Ovary (tissue), 3 donors: Measurements from ENCODE around the gene DROSHA.

ENCODE experiments used
- CTCF ChIP-seq, 3 donors: fragments of 450-650 bp in 2 of 3; fragments of 200-600 bp in 1 of 3; IDR thresholded peaks; one replicate each; pipeline versions ENCODE4 v1.5.1 to v1.8.0; 2016 to 2022; ENCODE audit warnings: antibody characterized with exemption in 3 of 3, mild to moderate bottlenecking in 1 of 3
- EP300 ChIP-seq: sonication (generic); formaldehyde crosslinking; IDR thresholded peaks from one replicate; pipeline ENCODE4 v1.6.1; 2017; ENCODE audit warnings: antibody characterized with exemption
- POLR2A ChIP-seq: fragments of 450-650 bp; IDR thresholded peaks from one replicate; pipeline ENCODE4 v1.6.1; 2017; ENCODE audit warnings: antibody characterized with exemption, mild to moderate bottlenecking, moderate library complexity
- donor health status: DM: no; HTN: no; CAD: no.

- TF ChIP-seq CTCF (IDR thresholded peaks at IDR 0.05) (no peak), POLR2A (no peak), EP300 (no peak)
These were observed 36.6 kb downstream of the DROSHA start for GRCh38 chr5:31495336-31495735.
